Duodenal mucosa (tissue), 2 donors: ENCODE measurements around the gene HERPUD2.
"Not testable (repeated sequence)": the region's sequence is repeated elsewhere in the genome, so short reads cannot be mapped to it uniquely, and the experiment has no call there.

Experiments
- H3K27ac ChIP-seq: one replicate; pipeline ENCODE4 v1.7.0; 2013; ENCODE audit warnings: low read depth, low read length
- H3K27me3 ChIP-seq, 2 donors: one replicate each; pipeline ENCODE4 v1.7.0; 2013; ENCODE audit warnings: low read length in 2 of 2, control low read depth in 1 of 2; ENCODE audit not compliant: insufficient read depth in 2 of 2, control insufficient read depth in 1 of 2
- H3K36me3 ChIP-seq, 2 donors: one replicate each; pipeline ENCODE4 v1.7.0; 2013; ENCODE audit warnings: low read length in 2 of 2, control low read depth in 1 of 2; ENCODE audit not compliant: insufficient read depth in 2 of 2, control insufficient read depth in 1 of 2
- H3K4me1 ChIP-seq, 2 donors: one replicate each; pipeline ENCODE4 v1.7.0; 2013; ENCODE audit warnings: low read length in 2 of 2, control low read depth in 1 of 2; ENCODE audit not compliant: insufficient read depth in 2 of 2, control insufficient read depth in 1 of 2
- H3K4me3 ChIP-seq, 2 donors: one replicate each; pipeline ENCODE4 v1.7.0; 2013; ENCODE audit warnings: low read length in 2 of 2, low read depth in 1 of 2
- H3K9ac ChIP-seq, 2 donors: one replicate each; pipeline ENCODE4 v1.7.0; 2013; ENCODE audit warnings: low read length in 2 of 2, low read depth in 1 of 2
- H3K9me3 ChIP-seq, 2 donors: one replicate each; pipeline ENCODE4 v1.7.0; 2013; ENCODE audit warnings: low read length in 2 of 2, control low read depth in 1 of 2; ENCODE audit not compliant: control insufficient read depth in 1 of 2

The HERPUD2 gene

DNA sequence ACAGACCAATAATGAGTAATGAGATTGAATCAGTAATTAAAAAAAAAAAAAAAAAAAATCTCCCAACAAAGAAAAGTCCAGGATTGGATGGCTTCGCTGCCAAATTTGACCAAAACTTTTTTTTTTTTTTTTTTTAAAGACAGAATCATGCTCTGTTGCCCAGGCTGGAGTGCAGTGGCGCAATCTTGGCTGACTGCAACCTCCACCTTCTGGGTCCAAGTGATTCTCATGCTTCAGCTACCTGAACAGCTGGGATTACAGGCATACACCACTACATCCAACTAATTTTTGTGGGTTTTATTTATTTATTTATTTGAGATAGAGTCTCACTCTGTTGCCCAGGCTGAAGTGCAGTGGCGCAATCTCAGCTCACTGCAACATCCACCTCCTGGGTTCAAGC, 40.4 kb downstream of the HERPUD2 start:
- not testable (repeated sequence) for H3K9ac ChIP-seq, H3K27ac ChIP-seq, H3K4me3 ChIP-seq, H3K27me3 ChIP-seq, H3K4me1 ChIP-seq, H3K36me3 ChIP-seq, H3K9me3 ChIP-seq

GRCh38 chr7:35652124-35652523, 42.8 kb downstream of the HERPUD2 start:
- Histone ChIP-seq H3K36me3 (peaks cover 7 to 10% of the 10 kb centered on the region in 2 donors), H3K27ac (no peak overlapping the region), H3K4me3 (no peak overlapping the region), H3K27me3 (no peaks in the 10 kb centered on the region), H3K9me3 (no peaks in the 10 kb centered on the region), H3K4me1 (peaks cover 0 to 4% of the 10 kb centered on the region in 2 donors), H3K9ac (no peak overlapping the region)

DNA sequence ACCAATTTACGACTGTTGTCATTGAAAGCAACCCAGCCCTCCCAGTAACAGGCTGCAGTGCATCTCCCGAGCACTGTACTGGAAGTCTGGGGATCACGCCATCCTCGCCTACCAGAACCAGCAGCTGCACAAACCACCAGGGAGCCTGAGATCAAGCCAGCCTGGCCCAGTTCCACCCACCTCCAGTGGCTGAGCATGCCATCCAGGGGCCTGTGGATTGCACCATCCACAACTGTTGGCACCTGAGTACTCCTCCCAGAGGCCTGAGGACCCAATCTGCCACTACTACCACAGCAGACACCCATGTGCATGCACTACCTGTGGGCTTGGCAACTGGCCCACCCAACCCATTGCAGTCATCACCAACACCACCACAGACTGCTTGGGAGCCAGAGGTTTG, 44.2 kb downstream of the HERPUD2 start:
- no peak overlapping the region for H3K9ac ChIP-seq
- H3K9me3 ChIP-seq: no peaks in the 10 kb centered on the region
- peaks cover 0 to 10% of the 10 kb centered on the region in 2 donors for H3K4me1 ChIP-seq
- H3K27me3 ChIP-seq: no peaks in the 10 kb centered on the region
- H3K4me3 ChIP-seq: no peak overlapping the region
- peaks cover 7 to 10% of the 10 kb centered on the region in 2 donors for H3K36me3 ChIP-seq
- no peak overlapping the region for H3K27ac ChIP-seq

DNA sequence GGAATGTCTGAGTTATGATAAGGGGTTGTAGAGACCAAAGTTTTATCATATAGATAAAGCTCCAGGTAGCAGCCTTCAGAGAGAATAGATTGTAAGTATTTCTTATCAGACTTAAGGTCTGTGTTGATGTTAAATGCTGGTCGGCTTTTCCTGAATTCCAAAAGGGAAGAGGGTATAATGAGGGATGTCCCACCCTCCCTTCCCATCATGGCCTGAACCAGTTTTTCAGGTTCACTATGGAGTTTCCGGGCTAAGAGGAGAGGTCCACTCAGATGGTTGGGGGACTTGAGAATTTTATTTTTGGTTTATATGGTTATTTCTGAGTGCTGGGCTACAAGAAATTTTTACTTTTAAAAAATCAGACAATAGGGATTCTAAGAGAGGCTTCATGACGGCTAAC, 45.2 kb downstream of the HERPUD2 start:
- H3K36me3 ChIP-seq: peaks cover 7 to 10% of the 10 kb centered on the region in 2 donors
- H3K27ac ChIP-seq: no peak overlapping the region
- H3K9ac ChIP-seq: no peak overlapping the region
- no peaks in the 10 kb centered on the region for H3K27me3 ChIP-seq
- peaks cover 0 to 10% of the 10 kb centered on the region in 2 donors for H3K4me1 ChIP-seq
- H3K9me3 ChIP-seq: no peaks in the 10 kb centered on the region
- H3K4me3 ChIP-seq: no peak overlapping the region

- Histone ChIP-seq H3K36me3 (peaks cover 7 to 10% of the 10 kb centered on the region in 2 donors), H3K27ac (no peak overlapping the region), H3K27me3 (no peaks in the 10 kb centered on the region), H3K9me3 (no peaks in the 10 kb centered on the region), H3K4me1 (peaks cover 0 to 10% of the 10 kb centered on the region in 2 donors), H3K9ac (no peak overlapping the region), H3K4me3 (no peak overlapping the region)
Measured at GRCh38 chr7:35648367-35648766, 46.6 kb downstream of the HERPUD2 start.

DNA sequence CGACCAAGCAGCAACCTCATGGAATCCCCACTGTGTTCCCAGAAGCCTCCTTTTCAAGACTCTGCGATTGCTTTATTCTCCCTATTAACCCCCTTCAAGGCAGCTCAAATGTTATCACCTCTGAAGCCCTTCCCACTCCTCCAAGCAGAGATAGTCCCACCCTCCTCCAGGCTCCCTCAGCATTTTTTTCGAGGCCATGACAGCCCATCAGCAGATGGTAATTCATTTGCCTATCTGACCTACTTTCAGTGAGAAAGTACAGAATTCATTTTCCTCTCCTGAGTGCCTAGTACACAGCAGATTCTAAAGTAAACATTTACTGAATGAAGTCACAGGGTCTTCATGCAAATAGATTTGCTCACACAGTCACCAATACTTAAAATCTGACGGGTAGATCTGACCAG, 47.8 kb downstream of the HERPUD2 start:
- Histone ChIP-seq H3K27me3 (no peaks in the 10 kb centered on the region), H3K27ac (no peak overlapping the region), H3K9me3 (no peaks in the 10 kb centered on the region), H3K36me3 (peaks cover 7 to 10% of the 10 kb centered on the region in 2 donors), H3K4me1 (peaks cover 0 to 10% of the 10 kb centered on the region in 2 donors), H3K4me3 (no peak overlapping the region), H3K9ac (no peak overlapping the region)

DNA sequence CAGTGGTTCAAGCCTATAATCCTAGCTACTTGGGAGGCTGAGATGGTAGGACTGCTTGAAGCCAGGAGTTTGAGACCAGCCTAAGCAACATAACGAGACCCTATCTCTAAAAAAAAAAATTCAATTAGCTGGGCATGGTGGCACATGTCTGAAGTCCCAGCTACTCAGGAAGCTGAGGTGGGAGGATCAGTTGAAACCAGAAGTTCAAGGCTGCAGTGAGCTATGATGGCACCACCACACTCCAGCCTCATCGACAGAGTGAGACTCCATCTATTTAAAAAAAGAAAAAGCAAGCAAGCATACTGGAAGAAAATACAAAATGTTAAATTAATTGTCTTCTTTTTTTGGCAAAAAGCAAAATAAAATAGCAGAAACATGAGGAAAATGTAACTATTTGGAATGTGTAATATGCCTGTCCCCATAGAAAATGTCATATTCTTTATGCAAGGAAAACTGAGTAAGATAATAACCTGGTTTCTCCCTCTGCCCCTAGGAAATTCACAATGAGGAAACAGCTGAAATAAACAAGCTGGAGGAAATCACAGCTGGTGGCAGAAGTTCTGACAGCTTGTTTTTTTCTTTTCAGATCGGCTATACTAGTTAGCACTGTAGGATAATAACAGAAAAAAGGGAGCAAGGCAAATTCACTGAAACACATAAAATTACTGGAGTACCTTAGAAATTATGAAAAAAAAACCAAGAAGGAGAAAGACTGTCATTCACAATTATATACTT, 48.5 kb downstream of the HERPUD2 start:
- H3K27ac ChIP-seq: no peak overlapping the region
- no peak overlapping the region for H3K9ac ChIP-seq
- H3K27me3 ChIP-seq: no peaks in the 10 kb centered on the region
- no peaks in the 10 kb centered on the region for H3K9me3 ChIP-seq
- H3K4me3 ChIP-seq: no peak overlapping the region
- H3K36me3 ChIP-seq: peaks cover 7 to 10% of the 10 kb centered on the region in 2 donors
- H3K4me1 ChIP-seq: peaks cover 0 to 10% of the 10 kb centered on the region in 2 donors

DNA sequence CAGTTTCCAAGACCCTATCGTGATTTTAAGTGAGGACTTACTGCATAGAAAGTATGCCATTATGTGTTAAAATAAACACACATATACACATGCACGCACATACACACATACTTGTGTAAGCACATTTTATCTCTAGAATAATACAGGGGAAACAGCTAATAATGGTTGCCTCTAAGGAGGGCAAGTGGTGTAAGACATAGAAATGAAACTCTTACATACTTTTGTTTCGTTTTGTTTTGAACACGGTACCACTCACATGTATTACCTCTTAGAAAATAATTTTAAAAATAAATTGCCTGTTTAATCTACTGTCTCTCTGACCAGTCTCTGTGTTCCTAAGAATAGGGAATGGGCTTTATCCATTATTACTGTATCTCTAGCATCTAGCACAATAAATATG, 49.2 kb downstream of the HERPUD2 start:
- no peak overlapping the region for H3K9ac ChIP-seq
- H3K36me3 ChIP-seq: peaks cover 1 to 6% of the 10 kb centered on the region in 2 donors
- H3K9me3 ChIP-seq: no peaks in the 10 kb centered on the region
- peaks cover 0 to 10% of the 10 kb centered on the region in 2 donors for H3K4me1 ChIP-seq
- no peak overlapping the region for H3K27ac ChIP-seq
- H3K4me3 ChIP-seq: no peak overlapping the region
- H3K27me3 ChIP-seq: no peaks in the 10 kb centered on the region

GRCh38 chr7:35630024-35630972, 64.6 kb downstream of the HERPUD2 start:
- no peak overlapping the region for H3K4me3 ChIP-seq
- no peak overlapping the region for H3K27ac ChIP-seq
- no peaks in the 10 kb centered on the region for H3K27me3 ChIP-seq
- no peaks in the 10 kb centered on the region for H3K4me1 ChIP-seq
- peaks cover 19 to 39% of the 10 kb centered on the region in 2 donors for H3K36me3 ChIP-seq
- no peak overlapping the region for H3K9ac ChIP-seq
- no peaks in the 10 kb centered on the region for H3K9me3 ChIP-seq
